ENCODE results near the gene RAP1GAP.

RAP1GAP gene

DNA sequence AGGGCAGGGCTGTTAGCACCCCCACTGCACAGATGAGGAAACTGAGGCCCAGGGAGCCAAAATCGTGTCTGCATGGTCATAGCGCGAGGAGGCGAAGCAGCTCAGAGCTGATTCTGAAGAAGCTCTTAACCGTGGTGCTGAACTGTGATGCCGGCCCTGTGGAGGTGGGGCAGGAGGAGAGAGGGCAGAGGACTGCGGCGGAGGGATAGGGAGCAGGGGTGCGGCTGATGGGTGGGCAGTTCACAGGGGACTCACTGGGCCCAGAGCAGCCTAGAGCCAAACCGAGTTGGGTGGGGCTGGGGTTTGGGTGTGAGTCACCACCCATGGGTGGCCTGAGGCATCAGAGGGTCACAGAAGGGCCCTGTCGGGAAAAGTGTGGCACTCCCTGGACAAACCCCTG is 74.7 kb downstream of the RAP1GAP start:
- H3K9ac ChIP-seq (ENCODE audit: low read depth, low read length, poor library complexity, severe bottlenecking), result no peak overlapping the region

DNA sequence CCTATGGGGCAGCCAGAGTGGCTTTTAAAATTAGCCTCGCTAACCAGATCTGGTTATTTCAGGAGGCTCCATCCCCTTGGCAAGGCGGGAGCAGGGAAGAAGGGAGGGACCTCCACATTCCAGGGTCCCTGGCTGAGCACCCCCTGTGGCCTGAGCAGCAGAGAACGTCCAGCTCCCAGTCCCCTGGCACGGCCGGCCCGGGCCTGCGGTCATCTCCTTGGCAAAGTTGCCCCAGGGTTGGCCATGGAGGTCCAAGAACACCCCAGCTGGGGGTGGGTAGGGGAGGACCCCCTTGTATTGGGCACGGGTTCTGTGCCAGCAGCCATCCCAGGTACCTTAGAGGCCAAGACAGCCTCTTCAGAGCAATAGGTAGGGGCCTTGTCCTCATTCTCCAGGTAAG is 75.9 kb downstream of the RAP1GAP start:
- Histone ChIP-seq H4K20me1 (ENCODE audit: insufficient read depth, low read length, poor library complexity, severe bottlenecking) (no peaks in the 10 kb centered on the region), H3K9me2 (replicated peaks; ENCODE audit: low read depth, low read length) (no peaks in the 10 kb centered on the region), H3K4me1 (ENCODE audit: insufficient read depth, low read length, poor library complexity, severe bottlenecking) (no peaks in the 10 kb centered on the region), H3K4me3 (ENCODE audit: low read length, poor library complexity, severe bottlenecking) (no peak overlapping the region), H3K9me3 (ENCODE audit: insufficient read depth, low read depth, low read length) (no peaks in the 10 kb centered on the region), H3K9ac (ENCODE audit: low read depth, low read length, poor library complexity, severe bottlenecking) (no peak overlapping the region), H3K79me2 (ENCODE audit: insufficient read depth, low read length) (no peaks in the 10 kb centered on the region), H2AFZ (ENCODE audit: low read length) (no peak overlapping the region), H3K36me3 (ENCODE audit: insufficient read depth, low read length) (no peaks in the 10 kb centered on the region), H3K4me2 (ENCODE audit: low read depth, low read length, poor library complexity, severe bottlenecking) (no peak overlapping the region), H3F3A (ENCODE audit: low read depth) (no peaks in the 10 kb centered on the region), H3K27me3 (ENCODE audit: insufficient read depth, low read length, poor library complexity, severe bottlenecking) (no peaks in the 10 kb centered on the region)
- TF ChIP-seq EZH2phosphoT487 (IDR thresholded peaks at IDR 0.05; ENCODE audit: borderline replicate concordance), result no peak
- TF ChIP-seq, protein P1, sequence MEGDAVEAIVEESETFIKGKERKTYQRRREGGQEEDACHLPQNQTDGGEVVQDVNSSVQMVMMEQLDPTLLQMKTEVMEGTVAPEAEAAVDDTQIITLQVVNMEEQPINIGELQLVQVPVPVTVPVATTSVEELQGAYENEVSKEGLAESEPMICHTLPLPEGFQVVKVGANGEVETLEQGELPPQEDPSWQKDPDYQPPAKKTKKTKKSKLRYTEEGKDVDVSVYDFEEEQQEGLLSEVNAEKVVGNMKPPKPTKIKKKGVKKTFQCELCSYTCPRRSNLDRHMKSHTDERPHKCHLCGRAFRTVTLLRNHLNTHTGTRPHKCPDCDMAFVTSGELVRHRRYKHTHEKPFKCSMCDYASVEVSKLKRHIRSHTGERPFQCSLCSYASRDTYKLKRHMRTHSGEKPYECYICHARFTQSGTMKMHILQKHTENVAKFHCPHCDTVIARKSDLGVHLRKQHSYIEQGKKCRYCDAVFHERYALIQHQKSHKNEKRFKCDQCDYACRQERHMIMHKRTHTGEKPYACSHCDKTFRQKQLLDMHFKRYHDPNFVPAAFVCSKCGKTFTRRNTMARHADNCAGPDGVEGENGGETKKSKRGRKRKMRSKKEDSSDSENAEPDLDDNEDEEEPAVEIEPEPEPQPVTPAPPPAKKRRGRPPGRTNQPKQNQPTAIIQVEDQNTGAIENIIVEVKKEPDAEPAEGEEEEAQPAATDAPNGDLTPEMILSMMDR (conservative IDR thresholded peaks at IDR 0.05; ENCODE audit: low read length), result no peak

More for the DNA sequence above, 74.7 kb downstream of the RAP1GAP start:
- no peaks in the 10 kb centered on the region for H3K27me3 ChIP-seq (ENCODE audit: insufficient read depth, low read length, poor library complexity, severe bottlenecking)
- no peaks in the 10 kb centered on the region for H3K79me2 ChIP-seq (ENCODE audit: insufficient read depth, low read length)
- H4K20me1 ChIP-seq (ENCODE audit: insufficient read depth, low read length, poor library complexity, severe bottlenecking), result no peaks in the 10 kb centered on the region
- no peaks in the 10 kb centered on the region for H3K36me3 ChIP-seq (ENCODE audit: insufficient read depth, low read length)
- TF ChIP-seq, protein P1 (conservative IDR thresholded peaks at IDR 0.05; ENCODE audit: low read length), result no peak
- no peak for TF ChIP-seq EZH2phosphoT487 (IDR thresholded peaks at IDR 0.05; ENCODE audit: borderline replicate concordance)
- no peak overlapping the region for H2AFZ ChIP-seq (ENCODE audit: low read length)
- no peak overlapping the region for H3K4me3 ChIP-seq (ENCODE audit: low read length, poor library complexity, severe bottlenecking)
- H3K9me2 ChIP-seq (replicated peaks; ENCODE audit: low read depth, low read length), result no peaks in the 10 kb centered on the region
- H3K4me1 ChIP-seq (ENCODE audit: insufficient read depth, low read length, poor library complexity, severe bottlenecking), result no peaks in the 10 kb centered on the region
- H3K9me3 ChIP-seq (ENCODE audit: insufficient read depth, low read depth, low read length), result no peaks in the 10 kb centered on the region
- H3F3A ChIP-seq (ENCODE audit: low read depth), result no peaks in the 10 kb centered on the region
- no peak overlapping the region for H3K4me2 ChIP-seq (ENCODE audit: low read depth, low read length, poor library complexity, severe bottlenecking)

DNA sequence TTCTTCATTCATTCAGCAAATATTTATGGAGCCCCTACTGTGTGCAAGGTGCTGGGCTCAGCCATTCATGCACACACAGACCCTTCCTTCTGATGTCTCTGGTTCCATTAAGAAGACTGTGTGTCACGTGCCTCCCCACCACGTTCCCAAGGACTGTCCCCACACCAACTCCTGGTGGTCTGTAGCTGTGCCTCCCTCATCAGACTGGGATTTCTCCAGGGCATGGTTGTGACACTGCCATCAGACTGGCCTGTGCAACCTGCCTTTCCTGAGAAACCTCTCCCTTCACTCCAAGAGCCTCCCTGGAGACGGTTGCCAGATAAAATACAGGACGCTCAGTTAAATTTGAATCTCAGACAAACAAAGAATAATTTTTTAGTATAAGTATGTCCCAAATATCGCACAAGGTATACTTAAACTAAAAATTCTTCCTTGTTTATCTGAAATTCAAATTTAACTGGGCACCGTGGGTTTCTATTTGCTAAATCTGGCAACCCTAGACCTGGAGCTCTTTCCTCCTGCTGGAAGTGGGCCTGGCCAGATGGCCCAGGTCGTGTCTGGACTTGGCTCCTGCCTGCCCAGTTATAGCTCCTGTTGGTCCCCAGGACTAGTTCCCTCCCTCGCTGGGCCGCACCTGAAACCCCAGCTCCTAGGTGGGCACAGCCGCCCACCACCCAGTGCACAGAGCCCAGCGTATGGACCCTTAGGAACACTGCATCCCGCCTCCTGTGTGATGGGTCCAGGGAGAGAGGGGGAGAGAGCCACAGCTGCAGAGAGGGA is 76.9 kb downstream of the RAP1GAP start:
- no peaks in the 10 kb centered on the region for H3K79me2 ChIP-seq (ENCODE audit: insufficient read depth, low read length)

More for the DNA sequence above, 76.9 kb downstream of the RAP1GAP start:
- no peaks in the 10 kb centered on the region for H3K36me3 ChIP-seq (ENCODE audit: insufficient read depth, low read length)
- no peaks in the 10 kb centered on the region for H4K20me1 ChIP-seq (ENCODE audit: insufficient read depth, low read length, poor library complexity, severe bottlenecking)
- no peaks in the 10 kb centered on the region for H3F3A ChIP-seq (ENCODE audit: low read depth)
- TF ChIP-seq, protein P1 (conservative IDR thresholded peaks at IDR 0.05; ENCODE audit: low read length), result no peak
- TF ChIP-seq EZH2phosphoT487 (IDR thresholded peaks at IDR 0.05; ENCODE audit: borderline replicate concordance), result no peak
- no peaks in the 10 kb centered on the region for H3K9me2 ChIP-seq (replicated peaks; ENCODE audit: low read depth, low read length)
- H3K4me2 ChIP-seq (ENCODE audit: low read depth, low read length, poor library complexity, severe bottlenecking), result no peak overlapping the region
- H3K27me3 ChIP-seq (ENCODE audit: insufficient read depth, low read length, poor library complexity, severe bottlenecking), result no peaks in the 10 kb centered on the region
- no peaks in the 10 kb centered on the region for H3K9me3 ChIP-seq (ENCODE audit: insufficient read depth, low read depth, low read length)
- H3K9ac ChIP-seq (ENCODE audit: low read depth, low read length, poor library complexity, severe bottlenecking), result no peak overlapping the region
- H3K4me3 ChIP-seq (ENCODE audit: low read length, poor library complexity, severe bottlenecking), result no peak overlapping the region
- H3K4me1 ChIP-seq (ENCODE audit: insufficient read depth, low read length, poor library complexity, severe bottlenecking), result no peaks in the 10 kb centered on the region
- no peak overlapping the region for H2AFZ ChIP-seq (ENCODE audit: low read length)

Measured in Loucy (cell line).